GM21717 (cell line): ENCODE measurements around the gene SHROOM2.
"Not testable (repeated sequence)": the region's sequence is repeated elsewhere in the genome, so short reads cannot be mapped to it uniquely, and the experiment has no call there.

Experiments used
- ATAC-seq: cut with Tn5 transposase; IDR thresholded peaks from one replicate; pipeline ENCODE4 v1.9.1; 2021; ENCODE audit warnings: mild to moderate bottlenecking, moderate library complexity; ENCODE audit not compliant: unreplicated experiment

SHROOM2 gene

GRCh38 chrX:9785254-9785943 is 830 bp upstream of the SHROOM2 start:
- no peak for ATAC-seq

GRCh38 chrX:9786798-9787635 is 788 bp downstream of the SHROOM2 start:
- ATAC-seq, result no peak

- no peak for ATAC-seq
These were observed 2.7 kb downstream of the SHROOM2 start for GRCh38 chrX:9788911-9789310.

- no peak for ATAC-seq
These were observed 3.3 kb downstream of the SHROOM2 start for GRCh38 chrX:9789555-9789954.

- ATAC-seq, result no peak
These were observed 4.6 kb downstream of the SHROOM2 start for GRCh38 chrX:9790866-9791265.

GRCh38 chrX:9794495-9794894 is 8.3 kb downstream of the SHROOM2 start:
- no peak for ATAC-seq

GRCh38 chrX:9797384-9798360 is 11.4 kb downstream of the SHROOM2 start:
- ATAC-seq, result no peak

- no peak for ATAC-seq
These were observed 16.5 kb downstream of the SHROOM2 start for GRCh38 chrX:9802737-9803136.

GRCh38 chrX:9804444-9804843 is 18.2 kb downstream of the SHROOM2 start:
- no peak for ATAC-seq

- no peak for ATAC-seq
These were observed 19.7 kb downstream of the SHROOM2 start for GRCh38 chrX:9805956-9806355.

GRCh38 chrX:9807355-9808182 is 21.3 kb downstream of the SHROOM2 start:
- ATAC-seq, result no peak

- ATAC-seq, result not testable (repeated sequence)
These were observed 23.6 kb downstream of the SHROOM2 start for GRCh38 chrX:9809876-9810275.

GRCh38 chrX:9811086-9811485 is 24.9 kb downstream of the SHROOM2 start:
- ATAC-seq, result not testable (repeated sequence)

- ATAC-seq, result no peak
These were observed 30.0 kb downstream of the SHROOM2 start for GRCh38 chrX:9816084-9816700.

- no peak for ATAC-seq
These were observed 35.3 kb downstream of the SHROOM2 start for GRCh38 chrX:9821572-9821971.

- no peak for ATAC-seq
These were observed 38.3 kb downstream of the SHROOM2 start for GRCh38 chrX:9824554-9824953.

- ATAC-seq, result no peak
These were observed 39.0 kb downstream of the SHROOM2 start for GRCh38 chrX:9825129-9825790.

- ATAC-seq, result no peak
These were observed 39.7 kb downstream of the SHROOM2 start for GRCh38 chrX:9825966-9826365.
